ENCODE measurements around the gene NFATC1. TPM values are rescaled to one million over a fixed set of nuclear protein-coding genes. Genes with fewer than 3 reads are reported as not detected.

Gene NFATC1
- total RNA-seq, 3 donors from 2014 or later, result 10.9 to 18.0 (median 12.9) TPM

DNA sequence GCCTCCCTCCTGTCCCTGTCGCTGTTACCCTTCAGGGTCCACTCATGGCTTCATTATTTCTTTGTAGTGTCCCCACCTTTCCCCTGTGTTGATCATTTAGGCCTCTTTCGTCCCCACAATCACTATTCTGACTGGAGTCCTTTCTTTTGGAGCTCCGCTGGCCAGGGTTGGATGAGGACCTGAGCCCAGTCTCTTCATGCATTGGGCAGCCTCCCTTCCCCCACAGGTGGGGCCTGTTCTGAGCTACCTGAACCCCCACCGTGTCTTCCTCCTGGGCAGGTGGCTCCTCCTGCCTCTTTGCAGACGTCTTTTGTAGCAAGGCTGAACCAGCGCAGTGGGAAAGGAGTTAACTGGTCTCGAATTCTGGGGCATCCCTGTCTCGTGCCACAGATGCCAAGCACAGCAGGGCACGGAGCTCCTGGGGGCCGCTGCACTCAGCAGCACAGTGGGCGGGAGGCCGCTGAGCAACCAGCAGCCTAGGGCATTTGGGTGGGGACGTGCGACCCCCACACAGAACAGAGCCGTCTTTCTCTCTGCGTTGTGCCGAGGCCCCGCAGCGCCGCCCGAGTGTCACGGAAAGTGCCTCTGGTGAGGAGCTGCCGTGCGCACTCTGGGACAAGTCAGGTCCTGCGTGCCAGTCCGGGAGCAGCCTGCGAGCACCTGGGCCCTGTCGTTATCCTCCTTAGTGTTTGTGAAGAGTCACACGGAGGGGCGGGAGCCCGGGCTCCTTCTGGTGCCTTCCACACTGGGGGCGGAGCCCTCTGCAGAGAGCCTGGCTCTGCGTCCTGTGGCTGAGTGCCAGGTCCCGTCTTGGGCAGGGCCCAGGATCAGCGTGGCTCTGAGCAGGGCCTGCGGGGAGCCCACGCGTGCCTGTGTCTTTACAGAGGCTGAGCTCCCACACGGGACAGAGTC is 130.1 kb downstream of the NFATC1 start:
- Histone ChIP-seq H3K9me3 (no peaks in the 10 kb centered on the region), H3K27ac (no peak overlapping the region), H3K4me3 (peak overlapping the region in 2 of 3 donors; percentile 20 to 45), H3K4me1 (peaks cover 0 to 8% of the 10 kb centered on the region in 2 donors), H3K27me3 (no peaks in the 10 kb centered on the region), H3K36me3 (no peaks in the 10 kb centered on the region)
- TF ChIP-seq, protein P1, sequence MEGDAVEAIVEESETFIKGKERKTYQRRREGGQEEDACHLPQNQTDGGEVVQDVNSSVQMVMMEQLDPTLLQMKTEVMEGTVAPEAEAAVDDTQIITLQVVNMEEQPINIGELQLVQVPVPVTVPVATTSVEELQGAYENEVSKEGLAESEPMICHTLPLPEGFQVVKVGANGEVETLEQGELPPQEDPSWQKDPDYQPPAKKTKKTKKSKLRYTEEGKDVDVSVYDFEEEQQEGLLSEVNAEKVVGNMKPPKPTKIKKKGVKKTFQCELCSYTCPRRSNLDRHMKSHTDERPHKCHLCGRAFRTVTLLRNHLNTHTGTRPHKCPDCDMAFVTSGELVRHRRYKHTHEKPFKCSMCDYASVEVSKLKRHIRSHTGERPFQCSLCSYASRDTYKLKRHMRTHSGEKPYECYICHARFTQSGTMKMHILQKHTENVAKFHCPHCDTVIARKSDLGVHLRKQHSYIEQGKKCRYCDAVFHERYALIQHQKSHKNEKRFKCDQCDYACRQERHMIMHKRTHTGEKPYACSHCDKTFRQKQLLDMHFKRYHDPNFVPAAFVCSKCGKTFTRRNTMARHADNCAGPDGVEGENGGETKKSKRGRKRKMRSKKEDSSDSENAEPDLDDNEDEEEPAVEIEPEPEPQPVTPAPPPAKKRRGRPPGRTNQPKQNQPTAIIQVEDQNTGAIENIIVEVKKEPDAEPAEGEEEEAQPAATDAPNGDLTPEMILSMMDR (IDR thresholded peaks at IDR 0.05), result no peak
- TF ChIP-seq POLR2AphosphoS5 (IDR thresholded peaks at IDR 0.05) (no peak), POLR2A (IDR thresholded peaks at IDR 0.05) (no peak)
- intact Hi-C loops (cut with DNase I; ENCODE audit: low total_unique reads), result loop anchor here (5.0 to 10.0 kb wide), 2 partner anchors 121 to 149 kb away; no protein-coding TSS in a partner anchor
- peak; percentile 33 to 75 for DNase-seq (ENCODE audit: low spot score in 2 of 2)

DNA sequence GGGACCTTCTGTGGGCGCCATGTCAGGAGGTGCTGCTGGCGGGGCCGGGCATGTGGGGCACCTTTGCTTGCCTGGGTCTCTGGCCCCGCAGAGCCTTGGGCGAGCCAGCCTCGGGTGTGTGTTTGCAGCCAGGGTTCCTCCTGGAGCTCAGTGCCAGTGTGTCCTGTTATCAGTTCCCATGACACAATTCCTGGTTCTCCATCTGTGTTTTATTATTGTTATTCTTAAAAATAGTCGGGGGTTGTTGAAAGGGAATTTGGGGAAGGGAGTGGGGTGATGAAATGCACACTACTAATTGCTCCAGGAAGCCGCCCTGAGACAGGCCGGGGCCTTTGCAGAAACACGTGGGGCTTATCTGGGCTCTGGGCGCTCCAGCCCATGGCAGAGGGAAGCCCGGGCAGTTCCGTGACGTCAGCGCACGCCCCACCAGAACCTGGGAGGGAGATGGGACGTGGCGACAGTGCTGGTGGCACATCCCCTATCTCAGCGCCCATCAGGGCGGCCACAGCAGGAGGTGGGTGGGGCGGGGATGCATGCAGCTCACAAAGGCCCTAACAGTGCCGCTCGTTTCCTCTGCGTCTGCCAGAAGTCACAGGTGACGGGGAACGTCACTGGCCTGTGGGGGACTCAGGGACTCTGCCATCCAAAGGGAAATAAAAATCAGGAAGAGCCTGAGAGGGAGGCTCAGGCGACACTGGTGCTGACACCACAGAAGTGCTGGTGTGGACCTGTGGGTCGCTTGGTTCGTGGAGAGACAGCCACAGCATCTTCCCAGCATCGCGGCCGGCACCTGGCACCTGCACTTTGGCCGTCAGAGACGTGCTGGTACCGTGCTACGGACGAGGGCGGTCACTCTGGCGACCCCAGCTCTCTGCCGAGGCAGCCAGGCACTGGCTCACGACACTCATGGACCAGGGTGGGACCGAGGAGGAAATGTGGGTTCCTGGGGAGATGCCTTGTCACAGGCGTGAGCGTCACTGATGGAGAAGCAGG is 131.0 kb downstream of the NFATC1 start:
- intact Hi-C loops (cut with DNase I; ENCODE audit: low total_unique reads), result loop anchor here (5.0 to 10.0 kb wide), 2 partner anchors 122 to 149 kb away; no protein-coding TSS in a partner anchor
- TF ChIP-seq POLR2A (IDR thresholded peaks at IDR 0.05), result no peak
- no peak for TF ChIP-seq POLR2AphosphoS5 (IDR thresholded peaks at IDR 0.05)
- TF ChIP-seq, protein P1 (IDR thresholded peaks at IDR 0.05), result no peak
- Histone ChIP-seq H3K27me3 (no peaks in the 10 kb centered on the region), H3K4me1 (peaks cover 0 to 8% of the 10 kb centered on the region in 2 donors), H3K36me3 (no peaks in the 10 kb centered on the region), H3K27ac (no peak overlapping the region), H3K4me3 (peak overlapping the region in 2 of 3 donors; percentile 20 to 45), H3K9me3 (no peaks in the 10 kb centered on the region)
- DNase-seq (ENCODE audit: low spot score in 2 of 2), result peak in 1 of 2 donors; percentile 52

DNA sequence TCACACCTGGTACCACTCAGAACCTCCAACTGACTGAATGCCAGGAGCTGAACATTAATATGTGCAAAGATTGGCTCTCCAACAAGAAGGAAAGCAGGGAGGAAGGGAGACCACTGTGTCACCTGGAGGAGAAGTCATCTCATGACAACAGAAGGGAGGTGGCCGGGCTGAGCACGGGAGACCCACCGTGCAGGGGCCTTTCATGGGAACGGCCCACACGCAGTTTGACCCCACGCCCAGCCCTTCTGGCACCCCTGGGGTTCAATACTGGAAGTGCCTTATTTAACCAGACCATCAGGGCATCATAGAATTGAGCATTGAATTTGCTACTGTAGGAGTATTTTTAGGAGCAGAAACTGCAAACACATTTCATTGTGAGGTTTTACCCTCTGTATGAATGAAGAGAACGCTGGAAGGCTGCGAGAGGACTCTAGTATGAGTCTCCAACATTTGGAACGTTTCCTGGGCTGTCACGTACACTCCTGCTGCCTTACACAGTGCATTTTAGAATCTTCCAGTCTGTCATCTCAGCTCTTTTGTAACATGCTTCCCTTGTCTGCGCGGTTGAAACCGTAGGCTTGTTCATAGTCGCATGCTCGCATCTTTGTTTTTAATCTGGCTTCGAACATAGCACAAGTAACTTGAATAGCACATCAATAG is 132.1 kb downstream of the NFATC1 start:
- DNase-seq (ENCODE audit: low spot score in 2 of 2), result no peak
- no peaks in the 10 kb centered on the region for H3K27me3 ChIP-seq
- no peaks in the 10 kb centered on the region for H3K9me3 ChIP-seq
- H3K4me3 ChIP-seq, result no peak overlapping the region
- H3K27ac ChIP-seq, result no peak overlapping the region
- no peak for TF ChIP-seq POLR2A (IDR thresholded peaks at IDR 0.05)
- no peak for TF ChIP-seq POLR2AphosphoS5 (IDR thresholded peaks at IDR 0.05)
- TF ChIP-seq, protein P1 (IDR thresholded peaks at IDR 0.05), result no peak
- peaks cover 0 to 8% of the 10 kb centered on the region in 2 donors for H3K4me1 ChIP-seq
- no peaks in the 10 kb centered on the region for H3K36me3 ChIP-seq
- intact Hi-C loops (cut with DNase I; ENCODE audit: low total_unique reads), result loop anchor here (5.0 to 10.0 kb wide), 2 partner anchors 123 to 150 kb away; no protein-coding TSS in a partner anchor

DNA sequence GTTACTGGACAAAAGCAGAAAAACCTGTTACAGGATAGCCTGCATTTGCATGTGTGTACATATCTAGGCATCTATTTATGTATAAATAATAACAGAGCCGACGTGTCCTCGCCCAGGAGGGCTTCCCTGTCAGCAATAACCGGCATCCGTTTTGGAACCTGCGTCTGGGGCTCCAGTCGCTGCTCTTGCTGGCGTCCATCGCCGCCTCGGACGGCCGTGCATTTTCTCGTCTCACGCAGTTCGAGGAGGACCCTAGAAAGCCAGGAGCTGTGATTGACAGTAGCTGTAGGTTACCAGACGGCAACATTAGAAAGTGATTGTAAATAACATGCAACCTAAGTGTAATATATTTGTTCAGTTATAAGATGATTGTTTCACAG is 132.6 kb downstream of the NFATC1 start:
- DNase-seq (ENCODE audit: low spot score in 2 of 2), result no peak
- intact Hi-C loops (cut with DNase I; ENCODE audit: low total_unique reads), result loop anchor here (5.0 to 10.0 kb wide), 2 partner anchors 124 to 151 kb away; no protein-coding TSS in a partner anchor

More for the DNA sequence above, 132.6 kb downstream of the NFATC1 start:
- no peak overlapping the region for H3K27ac ChIP-seq
- H3K36me3 ChIP-seq, result no peaks in the 10 kb centered on the region
- H3K27me3 ChIP-seq, result no peaks in the 10 kb centered on the region
- H3K4me1 ChIP-seq, result peaks cover 0 to 8% of the 10 kb centered on the region in 2 donors
- no peaks in the 10 kb centered on the region for H3K9me3 ChIP-seq
- no peak for TF ChIP-seq POLR2A (IDR thresholded peaks at IDR 0.05)
- no peak for TF ChIP-seq POLR2AphosphoS5 (IDR thresholded peaks at IDR 0.05)
- TF ChIP-seq, protein P1 (IDR thresholded peaks at IDR 0.05), result no peak
- H3K4me3 ChIP-seq, result no peak overlapping the region
